MM.1S (cell line): ENCODE results near the gene CXXC4.

Experiments
- EZH2phosphoT487 ChIP-seq: fragments of 300-600 bp; sonication (generic); IDR thresholded peaks from 2 replicates; pipeline ENCODE4 v1.6.1; 2018; ENCODE audit warnings: antibody characterized with exemption, low read length
- TF ChIP-seq, protein P1 (sequence below): fragments of 300-600 bp; sonication (generic); IDR thresholded peaks from 2 replicates; pipeline ENCODE4 v1.5.1; 2016; ENCODE audit warnings: antibody characterized with exemption, low read length, mixed read lengths

DNA sequence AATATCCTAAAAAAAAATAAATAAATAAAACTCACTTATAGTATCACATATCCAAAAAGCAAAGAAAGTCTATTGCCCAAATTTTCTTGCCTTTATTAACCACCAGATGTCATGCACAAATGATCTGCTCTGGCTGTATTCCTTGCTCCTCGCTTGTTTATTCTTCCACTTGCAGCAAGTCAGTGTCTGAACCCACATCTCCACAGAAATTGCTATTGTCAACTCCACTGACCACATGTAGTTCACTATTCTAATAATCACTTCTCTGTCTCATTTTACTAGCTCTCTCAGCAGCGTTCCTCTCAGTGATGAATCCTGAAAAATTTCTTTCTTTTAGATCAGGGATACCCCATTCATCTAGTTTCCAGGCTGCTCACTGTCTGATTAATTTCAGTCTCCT lies 29.3 kb upstream of the CXXC4 start:
- TF ChIP-seq EZH2phosphoT487: no peak
- TF ChIP-seq, protein P1, sequence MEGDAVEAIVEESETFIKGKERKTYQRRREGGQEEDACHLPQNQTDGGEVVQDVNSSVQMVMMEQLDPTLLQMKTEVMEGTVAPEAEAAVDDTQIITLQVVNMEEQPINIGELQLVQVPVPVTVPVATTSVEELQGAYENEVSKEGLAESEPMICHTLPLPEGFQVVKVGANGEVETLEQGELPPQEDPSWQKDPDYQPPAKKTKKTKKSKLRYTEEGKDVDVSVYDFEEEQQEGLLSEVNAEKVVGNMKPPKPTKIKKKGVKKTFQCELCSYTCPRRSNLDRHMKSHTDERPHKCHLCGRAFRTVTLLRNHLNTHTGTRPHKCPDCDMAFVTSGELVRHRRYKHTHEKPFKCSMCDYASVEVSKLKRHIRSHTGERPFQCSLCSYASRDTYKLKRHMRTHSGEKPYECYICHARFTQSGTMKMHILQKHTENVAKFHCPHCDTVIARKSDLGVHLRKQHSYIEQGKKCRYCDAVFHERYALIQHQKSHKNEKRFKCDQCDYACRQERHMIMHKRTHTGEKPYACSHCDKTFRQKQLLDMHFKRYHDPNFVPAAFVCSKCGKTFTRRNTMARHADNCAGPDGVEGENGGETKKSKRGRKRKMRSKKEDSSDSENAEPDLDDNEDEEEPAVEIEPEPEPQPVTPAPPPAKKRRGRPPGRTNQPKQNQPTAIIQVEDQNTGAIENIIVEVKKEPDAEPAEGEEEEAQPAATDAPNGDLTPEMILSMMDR: no peak
